HG02840 (cell line): ENCODE measurements around the gene APOC4.
"Not testable (repeated sequence)": the region's sequence is repeated elsewhere in the genome, so short reads cannot be mapped to it uniquely, and the experiment has no call there.

Source experiments
- ATAC-seq: cut with Tn5 transposase; IDR thresholded peaks from one replicate; pipeline ENCODE4 v1.9.1; 2021; ENCODE audit warnings: mild to moderate bottlenecking, moderate library complexity, moderate number of reproducible peaks; ENCODE audit not compliant: unreplicated experiment, low FRiP score

The APOC4 gene

GRCh38 chr19:44942067-44942571 is at the start of gene APOC4:
Gene APOC4 (plus strand): TSS chr19:44942237. CDS start chr19:44942278, 41 bp downstream.
- no peak for ATAC-seq

- ATAC-seq = no peak
These were observed 49.1 kb upstream of the APOC4 start for GRCh38 chr19:44892932-44893331.

- ATAC-seq = no peak
These were observed 48.5 kb upstream of the APOC4 start for GRCh38 chr19:44893332-44894051.

GRCh38 chr19:44894052-44894400 is 48.0 kb upstream of the APOC4 start:
- no peak for ATAC-seq

- no peak for ATAC-seq
These were observed 47.1 kb upstream of the APOC4 start for GRCh38 chr19:44894946-44895345.

- ATAC-seq = no peak
These were observed 44.2 kb upstream of the APOC4 start for GRCh38 chr19:44897835-44898234.

GRCh38 chr19:44900328-44901244 is 41.5 kb upstream of the APOC4 start:
- ATAC-seq = no peak

GRCh38 chr19:44903216-44903601 is 38.8 kb upstream of the APOC4 start:
- no peak for ATAC-seq

- no peak for ATAC-seq
These were observed 38.2 kb upstream of the APOC4 start for GRCh38 chr19:44903602-44904425.

- ATAC-seq = no peak
These were observed 37.5 kb upstream of the APOC4 start for GRCh38 chr19:44904426-44904994.

GRCh38 chr19:44905437-44906160 is 36.4 kb upstream of the APOC4 start, which contains the start of gene APOE:
Gene APOE (plus strand): TSS chr19:44905796. CDS start chr19:44906625, 829 bp downstream.
- ATAC-seq = no peak

GRCh38 chr19:44907613-44908012 is 34.4 kb upstream of the APOC4 start:
- no peak for ATAC-seq

- ATAC-seq = no peak
These were observed 33.8 kb upstream of the APOC4 start for GRCh38 chr19:44908074-44908835.

GRCh38 chr19:44908836-44909261 is 33.2 kb upstream of the APOC4 start:
- no peak for ATAC-seq

GRCh38 chr19:44909775-44910174 is 32.3 kb upstream of the APOC4 start:
- ATAC-seq = no peak

- not testable (repeated sequence) for ATAC-seq
These were observed 30.1 kb upstream of the APOC4 start for GRCh38 chr19:44911896-44912295.

GRCh38 chr19:44912854-44913253 is 29.2 kb upstream of the APOC4 start:
- ATAC-seq = no peak

- ATAC-seq = not testable (repeated sequence)
These were observed 28.3 kb upstream of the APOC4 start for GRCh38 chr19:44913512-44914432.
